Liver (tissue), 9 donors: ENCODE data around the gene CLDN14. TPM values are rescaled to one million over a fixed set of nuclear protein-coding genes. Genes with fewer than 3 reads are reported as not detected.

Source experiments
- DNase-seq: peaks from one replicate; pipeline ENCODE4 v3.0.0-alpha.2; 2017; ENCODE audit warnings: low spot score
- H3K27ac ChIP-seq, 2 donors: one replicate each; pipeline ENCODE4 v1.7.0; 2013; ENCODE audit warnings: inconsistent platforms in 2 of 2, low read length in 2 of 2, control low read depth in 1 of 2, low read depth in 1 of 2, mild to moderate bottlenecking in 1 of 2
- H3K27me3 ChIP-seq, 4 donors: one replicate each; pipeline versions ENCODE4 v1.6.1 to v1.7.0; 2013; ENCODE audit warnings: low read length in 3 of 4, inconsistent platforms in 1 of 4, mild to moderate bottlenecking in 1 of 4, moderate library complexity in 1 of 4; ENCODE audit not compliant: control insufficient read depth in 4 of 4, insufficient read depth in 4 of 4
- H3K36me3 ChIP-seq, 4 donors: one replicate each; pipeline versions ENCODE4 v1.6.1 to v1.7.0; 2013; ENCODE audit warnings: low read length in 3 of 4, mild to moderate bottlenecking in 3 of 4, low read depth in 1 of 4, moderate library complexity in 1 of 4; ENCODE audit not compliant: control insufficient read depth in 4 of 4, insufficient read depth in 3 of 4
- H3K4me1 ChIP-seq, 4 donors: one replicate each; pipeline versions ENCODE4 v1.6.1 to v1.7.0; 2013; ENCODE audit warnings: low read length in 3 of 4, mild to moderate bottlenecking in 3 of 4, moderate library complexity in 1 of 4; ENCODE audit not compliant: control insufficient read depth in 4 of 4, insufficient read depth in 4 of 4
- H3K4me3 ChIP-seq, 3 donors: one replicate each; pipeline versions ENCODE4 v1.6.1 to v1.7.0; 2013; ENCODE audit warnings: low read length in 3 of 3, control low read depth in 1 of 3, low read depth in 1 of 3, mild to moderate bottlenecking in 1 of 3
- H3K9ac ChIP-seq, 2 donors: one replicate each; pipeline ENCODE4 v1.7.0; 2013; ENCODE audit warnings: low read length in 2 of 2, mild to moderate bottlenecking in 2 of 2, moderate library complexity in 2 of 2, control low read depth in 1 of 2, low read depth in 1 of 2
- H3K9me3 ChIP-seq, 4 donors: one replicate each; pipeline versions ENCODE4 v1.6.1 to v1.7.0; 2013; ENCODE audit warnings: low read length in 3 of 4; ENCODE audit not compliant: control insufficient read depth in 4 of 4
- ATF3 ChIP-seq: IDR thresholded peaks from 2 replicates; pipeline ENCODE4 v1.6.1; 2016; ENCODE audit warnings: antibody characterized with exemption
- CTCF ChIP-seq: fragments of 150-350 bp; IDR thresholded peaks from 2 replicates; pipeline ENCODE4 v1.5.1; 2017; ENCODE audit warnings: improper control_type of control experiment, low read depth, low read length; ENCODE audit not compliant: missing input control
- FOXA1 ChIP-seq: IDR thresholded peaks from 2 replicates; pipeline ENCODE4 v1.6.1; 2016; ENCODE audit warnings: antibody characterized with exemption
- FOXA2 ChIP-seq: IDR thresholded peaks from 2 replicates; pipeline ENCODE4 v1.6.1; 2016; ENCODE audit warnings: antibody characterized with exemption
- GABPA ChIP-seq, 2 donors: IDR thresholded peaks in 1 of 2; conservative IDR thresholded peaks in 1 of 2; 2 replicates each; pipeline ENCODE4 v1.6.1; 2016; ENCODE audit warnings: antibody characterized with exemption in 2 of 2, mild to moderate bottlenecking in 1 of 2, moderate library complexity in 1 of 2
- HNF4A ChIP-seq, 2 donors: conservative IDR thresholded peaks; 2 replicates each; pipeline ENCODE4 v1.6.1; 2016; ENCODE audit warnings: antibody characterized with exemption in 2 of 2, mild to moderate bottlenecking in 2 of 2
- HNF4G ChIP-seq: IDR thresholded peaks from 2 replicates; pipeline ENCODE4 v1.6.1; 2016; ENCODE audit warnings: antibody characterized with exemption
- JUND ChIP-seq, 2 donors: IDR thresholded peaks; 2 replicates each; pipeline ENCODE4 v1.6.1; 2016; ENCODE audit warnings: antibody characterized with exemption in 2 of 2
- MAX ChIP-seq: IDR thresholded peaks from 2 replicates; pipeline ENCODE4 v1.6.1; 2016; ENCODE audit warnings: antibody characterized with exemption
- NR2F2 ChIP-seq: IDR thresholded peaks from 2 replicates; pipeline ENCODE4 v1.6.1; 2016; ENCODE audit warnings: antibody characterized with exemption
- RAD21 ChIP-seq, 2 donors: IDR thresholded peaks; 2 replicates each; pipeline ENCODE4 v1.6.1; 2016; ENCODE audit warnings: antibody characterized with exemption in 2 of 2, mild to moderate bottlenecking in 2 of 2
- REST ChIP-seq: IDR thresholded peaks from 2 replicates; pipeline ENCODE4 v1.6.1; 2016; ENCODE audit warnings: antibody characterized with exemption, mild to moderate bottlenecking
- RXRA ChIP-seq, 2 donors: IDR thresholded peaks; 2 replicates each; pipeline ENCODE4 v1.6.1; 2017 to 2018; ENCODE audit warnings: antibody characterized with exemption in 2 of 2, mild to moderate bottlenecking in 1 of 2
- SP1 ChIP-seq: IDR thresholded peaks from 2 replicates; pipeline ENCODE4 v1.6.1; 2018; ENCODE audit warnings: antibody characterized with exemption, mild to moderate bottlenecking
- TAF1 ChIP-seq: conservative IDR thresholded peaks from 2 replicates; pipeline ENCODE4 v1.6.1; 2016; ENCODE audit warnings: antibody characterized with exemption, mild to moderate bottlenecking
- YY1 ChIP-seq: IDR thresholded peaks from 2 replicates; pipeline ENCODE4 v1.6.1; 2016; ENCODE audit warnings: antibody characterized with exemption, mild to moderate bottlenecking
- WGBS: extraction: QIAGEN DNeasy Blood & Tissue Kit; methylation state at CpG from one replicate; pipeline ENCODE4 v1.1.7; 2013; 5-methylcytosine and 5-hydroxymethylcytosine counted together
- polyA plus RNA-seq, 2 donors: library from polyadenylated mRNA; stranded (reverse) in 1 of 2; unstranded in 1 of 2; fragments of 200-250 nt in 1 of 2; fragments of >200 nt in 1 of 2; fragmentation: Nextera tagmentation in 1 of 2; extraction: Ambion mirVana in 1 of 2; gene quantifications; one replicate each; pipeline versions ENCODE4 v1.2.1 to v1.2.3, GENCODE V29; 2013 to 2015
- total RNA-seq, 2 donors: library from RNA; depleted of rRNA; stranded (reverse); fragments of >200 nt; gene quantifications; one replicate each; pipeline ENCODE4 v1.2.3, GENCODE V29; 2014
- donor health status: healthy.
- donor health status: healthy.
- donor health status: healthy.
- donor health status: healthy.
- donor health status: healthy.

The CLDN14 gene
- total and polyA plus RNA-seq, 4 donors, result 6.3 to 19.4 (median 13.4) TPM

GRCh38 chr21:36454093-36454531, 25.8 kb downstream of the CLDN14 start:
- Histone ChIP-seq H3K27ac (no peak overlapping the region), H3K4me1 (peaks cover 0 to 4% (median 0%) of the 10 kb centered on the region in 4 donors), H3K4me3 (no peak overlapping the region), H3K36me3 (no peaks in the 10 kb centered on the region), H3K9ac (no peak overlapping the region), H3K9me3 (no peaks in the 10 kb centered on the region), H3K27me3 (no peaks in the 10 kb centered on the region)
- WGBS, result 44% methylated on average over 4 of the region's 4 CpGs
- TF ChIP-seq YY1 (no peak), NR2F2 (no peak), FOXA1 (no peak), HNF4A (conservative IDR thresholded peaks at IDR 0.05) (no peak), FOXA2 (no peak), GABPA (IDR thresholded peaks at IDR 0.05 in 1 of 2, conservative IDR thresholded peaks at IDR 0.05 in 1 of 2) (no peak), ATF3 (no peak), CTCF (no peak), HNF4G (no peak), TAF1 (no peak)
- no peak for DNase-seq

- 81% methylated on average over 6 of the region's 6 CpGs for WGBS
- H3K36me3 ChIP-seq, result no peaks in the 10 kb centered on the region
- H3K4me3 ChIP-seq, result no peak overlapping the region
- H3K27me3 ChIP-seq, result no peaks in the 10 kb centered on the region
- no peak overlapping the region for H3K9ac ChIP-seq
- no peak for TF ChIP-seq JUND (IDR thresholded peaks at IDR 0.05)
- no peak for DNase-seq
- H3K9me3 ChIP-seq, result no peaks in the 10 kb centered on the region
- no peak overlapping the region for H3K27ac ChIP-seq
- H3K4me1 ChIP-seq, result peaks cover 0 to 4% (median 0%) of the 10 kb centered on the region in 4 donors
Observed at GRCh38 chr21:36452281-36452825, 27.6 kb downstream of the CLDN14 start.

GRCh38 chr21:36451506-36451905, 28.4 kb downstream of the CLDN14 start:
- WGBS, result 94% methylated on average over 8 of the region's 8 CpGs
- no peaks in the 10 kb centered on the region for H3K36me3 ChIP-seq
- peaks cover 0 to 4% (median 0%) of the 10 kb centered on the region in 4 donors for H3K4me1 ChIP-seq

More at GRCh38 chr21:36451506-36451905, 28.4 kb downstream of the CLDN14 start:
- DNase-seq, result no peak
- Histone ChIP-seq H3K9me3 (no peaks in the 10 kb centered on the region), H3K9ac (no peak overlapping the region), H3K4me3 (no peak overlapping the region), H3K27ac (no peak overlapping the region), H3K27me3 (no peaks in the 10 kb centered on the region)
- TF ChIP-seq HNF4G (no peak), FOXA1 (no peak), TAF1 (no peak), RAD21 (IDR thresholded peaks at IDR 0.05) (no peak), CTCF (no peak), SP1 (no peak), REST (no peak), YY1 (no peak), FOXA2 (no peak), HNF4A (conservative IDR thresholded peaks at IDR 0.05) (no peak), GABPA (IDR thresholded peaks at IDR 0.05 in 1 of 2, conservative IDR thresholded peaks at IDR 0.05 in 1 of 2) (no peak), MAX (no peak), RXRA (IDR thresholded peaks at IDR 0.05) (no peak)
